Colon (tissue), 2 donors: Measurements from ENCODE around the gene EXOC6B.
A peak's percentile ranks its signal among the peaks of the same experiment; 100 is the strongest.
"Not testable (repeated sequence)": the region's sequence is repeated elsewhere in the genome, so short reads cannot be mapped to it uniquely, and the experiment has no call there.

Source experiments
- FAIRE-seq: peaks from 2 replicates; lab custom pipeline; 2012; peaks lifted over from hg19 to GRCh38; lab: Jason Lieb, UNC
- donor health status: control.
- donor health status: control.

The EXOC6B gene

DNA sequence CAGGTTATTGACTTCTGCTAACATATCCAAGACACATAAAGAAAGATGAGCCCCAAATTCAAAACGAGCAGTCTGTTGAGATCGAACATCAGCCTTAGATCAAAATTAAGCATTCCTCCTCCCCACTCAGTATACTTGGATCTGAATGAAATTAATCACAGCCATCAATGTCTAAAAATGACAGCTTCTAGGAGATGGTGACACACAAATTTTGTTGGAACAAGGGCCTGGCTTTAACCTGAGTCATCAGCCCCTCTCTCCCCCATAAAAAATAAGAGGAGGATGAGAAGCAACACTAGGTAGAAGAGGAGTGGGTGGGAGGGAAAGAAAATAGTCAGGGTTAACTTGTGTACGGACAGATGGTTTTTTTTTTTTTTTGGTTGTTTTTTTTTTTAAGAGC lies 223.1 kb downstream of the EXOC6B start:
- no peak for FAIRE-seq

DNA sequence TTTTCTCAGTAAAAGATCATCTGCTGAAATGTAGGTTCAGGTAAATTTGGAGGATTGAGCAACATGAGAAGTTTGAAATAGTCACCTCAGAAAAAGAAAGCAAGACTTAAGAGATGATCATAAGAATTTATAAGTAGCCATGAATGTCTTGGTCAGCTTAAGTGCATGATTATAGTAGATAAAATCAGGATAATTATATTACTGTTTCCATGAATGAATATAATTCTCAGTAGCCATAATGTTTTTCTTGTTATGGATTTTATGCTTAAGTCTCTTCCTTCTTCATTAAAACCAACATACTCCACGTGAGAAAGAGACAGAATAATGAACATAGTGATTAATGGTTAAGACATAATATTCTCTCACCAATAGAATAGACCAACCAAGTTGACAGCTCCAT lies 223.7 kb downstream of the EXOC6B start:
- no peak for FAIRE-seq

- FAIRE-seq = not testable (repeated sequence)
These were observed 242.0 kb downstream of the EXOC6B start for GRCh38 chr2:72583836-72584235.

GRCh38 chr2:72583376-72583775 lies 242.5 kb downstream of the EXOC6B start:
- no peak for FAIRE-seq

GRCh38 chr2:72581560-72582181 lies 244.2 kb downstream of the EXOC6B start:
- no peak for FAIRE-seq

DNA sequence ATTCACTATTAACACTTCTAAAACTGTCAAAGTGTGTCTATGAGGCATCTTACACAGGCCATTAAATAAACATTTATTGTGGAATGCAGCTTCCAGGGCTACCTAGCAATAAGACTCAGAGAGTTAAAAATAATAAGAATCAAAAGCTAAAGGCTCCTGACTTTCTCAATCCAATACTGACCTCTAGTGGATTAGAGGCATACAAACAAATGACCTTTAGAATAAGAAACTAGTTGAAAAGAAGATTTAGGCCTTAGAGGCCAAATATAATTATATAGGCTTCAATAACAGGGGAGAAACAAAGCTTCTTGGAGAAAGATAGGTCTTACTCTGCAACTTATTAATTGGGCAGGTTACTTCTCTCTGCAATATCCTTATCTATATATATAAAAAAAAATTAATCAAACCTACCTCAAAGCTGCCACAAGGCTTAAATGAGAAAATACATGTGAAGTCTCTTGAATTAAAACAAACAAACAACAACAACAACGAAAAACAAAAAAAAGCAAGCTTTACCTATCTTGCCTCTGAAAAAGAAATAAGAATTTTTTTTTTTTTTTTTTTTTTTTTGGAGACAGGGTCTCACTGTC lies 246.1 kb downstream of the EXOC6B start:
- peak; percentile 43 for FAIRE-seq

DNA sequence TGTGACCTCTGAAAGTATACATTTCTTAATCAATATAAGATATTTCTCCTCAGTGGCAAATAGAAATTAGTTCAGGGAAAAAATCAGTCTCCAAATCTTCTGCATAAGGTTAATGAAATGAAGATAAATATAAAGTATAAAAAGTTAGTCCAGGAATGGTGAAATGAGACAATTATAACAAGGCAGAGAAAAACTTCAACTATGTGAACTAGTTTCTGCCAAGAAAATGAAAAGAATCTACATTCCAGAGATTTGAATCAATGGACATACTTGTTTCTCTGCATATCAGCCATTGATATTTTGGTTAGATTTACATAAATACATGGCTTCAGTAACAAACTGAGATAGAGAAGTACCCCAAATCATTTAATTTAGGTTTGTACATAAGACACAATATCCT lies 249.0 kb downstream of the EXOC6B start:
- no peak for FAIRE-seq

DNA sequence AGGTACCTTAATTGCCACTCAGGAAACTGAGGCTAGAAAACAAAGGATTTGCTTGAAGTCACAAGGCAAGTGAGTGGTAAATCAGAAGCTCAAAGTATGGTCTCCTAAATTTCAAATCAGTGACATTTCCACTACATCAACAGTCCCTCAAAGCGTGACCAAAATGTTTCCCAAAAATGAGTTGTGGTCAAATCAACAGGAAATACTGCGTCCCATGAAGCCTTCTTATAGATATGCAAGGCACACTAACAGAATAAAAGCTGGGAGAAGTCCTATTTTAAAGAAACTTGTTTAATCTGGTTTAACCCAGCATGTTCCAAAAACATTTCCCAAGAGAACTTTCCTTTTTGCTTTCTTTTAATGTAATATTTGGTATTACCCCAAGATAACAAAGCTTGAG lies 249.4 kb downstream of the EXOC6B start:
- FAIRE-seq = no peak

DNA sequence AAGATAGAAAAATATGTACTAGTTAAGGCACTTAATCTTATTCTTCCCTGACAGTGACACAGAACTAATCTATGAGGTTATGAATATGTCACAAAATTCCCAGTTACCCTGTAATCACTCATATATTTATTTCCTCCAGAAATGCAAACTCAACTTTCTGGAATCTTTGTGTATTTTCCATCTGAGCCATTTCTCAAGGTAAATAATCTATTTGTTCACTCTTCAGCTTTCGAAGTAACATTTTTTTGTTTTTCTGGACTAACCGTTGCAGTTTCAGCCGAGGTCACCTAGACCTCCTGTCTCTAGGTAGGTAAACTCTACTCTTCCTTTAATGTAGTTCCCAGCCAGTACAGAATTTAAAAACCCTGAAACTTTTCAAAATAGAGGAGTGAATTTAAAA lies 250.9 kb downstream of the EXOC6B start:
- FAIRE-seq = no peak

GRCh38 chr2:72573232-72573631 lies 252.6 kb downstream of the EXOC6B start:
- no peak for FAIRE-seq

GRCh38 chr2:72572501-72572900 lies 253.3 kb downstream of the EXOC6B start:
- FAIRE-seq = no peak

- FAIRE-seq = no peak
These were observed 255.4 kb downstream of the EXOC6B start for GRCh38 chr2:72570413-72570812.

DNA sequence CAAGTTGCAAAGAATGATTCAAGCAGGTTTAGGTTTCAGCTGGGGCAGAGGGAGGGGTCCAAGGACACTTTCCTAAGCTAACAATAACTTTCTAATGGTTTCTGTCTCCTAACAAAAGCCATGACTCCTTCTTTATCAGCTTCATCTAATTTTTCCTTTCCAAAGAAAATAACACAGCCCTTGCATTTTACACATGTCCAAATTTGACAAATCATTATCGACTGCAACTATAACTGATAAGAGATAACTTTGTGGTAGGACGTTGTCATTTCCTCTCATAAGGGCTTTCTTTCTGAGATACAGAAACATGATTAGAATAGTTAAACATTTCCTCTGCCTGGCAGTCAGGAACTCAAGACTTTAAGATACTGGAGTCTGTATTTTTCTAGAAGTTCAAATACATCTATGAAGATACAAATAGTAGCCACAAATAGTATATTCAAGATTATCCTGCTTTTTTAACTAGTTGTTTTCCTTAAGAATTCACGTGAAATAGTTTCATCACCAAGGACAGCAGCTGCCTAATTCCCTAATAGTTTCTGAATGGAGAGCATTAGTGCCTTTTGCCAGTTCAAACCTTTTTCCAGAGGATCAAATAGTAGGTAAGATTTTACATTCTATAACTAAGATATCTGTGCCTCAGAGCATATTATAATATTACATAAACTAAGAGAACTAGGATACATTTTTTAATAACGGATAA lies 263.2 kb downstream of the EXOC6B start:
- no peak for FAIRE-seq

GRCh38 chr2:72561621-72562318 lies 264.1 kb downstream of the EXOC6B start:
- FAIRE-seq = no peak

GRCh38 chr2:72555943-72556342 lies 269.9 kb downstream of the EXOC6B start:
- FAIRE-seq = no peak

GRCh38 chr2:72555363-72555762 lies 270.5 kb downstream of the EXOC6B start:
- not testable (repeated sequence) for FAIRE-seq

- not testable (repeated sequence) for FAIRE-seq
These were observed 270.9 kb downstream of the EXOC6B start for GRCh38 chr2:72554910-72555309.

DNA sequence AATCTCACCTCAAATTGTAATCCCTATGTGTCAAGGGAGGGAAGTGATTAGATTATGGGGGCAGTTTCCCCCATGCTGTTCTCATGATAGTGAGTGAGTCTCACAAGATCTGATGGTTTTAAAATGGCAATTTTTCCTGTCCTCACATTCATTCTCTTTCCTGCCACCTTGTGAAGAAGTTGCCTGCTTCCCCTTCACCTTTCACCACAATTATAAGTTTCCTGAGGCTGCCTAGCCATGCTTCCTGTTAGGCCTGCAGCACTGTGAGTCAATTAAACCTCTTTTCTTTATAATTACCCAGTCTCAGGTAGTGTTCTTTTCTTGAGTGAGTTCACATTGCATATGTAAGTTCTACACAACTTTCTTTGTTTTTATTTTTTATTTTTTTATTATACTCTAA lies 271.5 kb downstream of the EXOC6B start:
- no peak for FAIRE-seq

- FAIRE-seq = no peak
These were observed 277.6 kb downstream of the EXOC6B start for GRCh38 chr2:72548081-72548764.

DNA sequence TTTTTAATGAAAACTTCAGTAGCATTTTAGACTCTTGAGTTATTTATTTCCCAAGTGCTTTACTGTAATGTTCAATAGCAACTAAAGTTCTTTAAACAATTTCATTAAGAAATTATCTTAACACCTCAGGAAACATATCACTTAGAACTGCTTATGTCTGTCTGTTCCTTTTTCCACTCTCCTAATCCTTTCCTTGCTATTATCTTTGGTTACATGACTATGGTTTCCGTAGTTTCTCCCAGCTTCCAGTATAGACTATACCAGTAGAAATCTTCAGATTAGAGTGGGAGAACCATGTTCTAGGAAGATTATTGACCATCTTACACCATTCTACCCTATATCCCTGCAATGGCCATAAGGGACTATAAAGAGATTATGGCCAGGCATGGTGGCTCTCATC lies 280.0 kb downstream of the EXOC6B start:
- FAIRE-seq = no peak

- FAIRE-seq = no peak
These were observed 281.3 kb downstream of the EXOC6B start for GRCh38 chr2:72544554-72544953.

GRCh38 chr2:72543497-72544216 lies 282.2 kb downstream of the EXOC6B start:
- no peak for FAIRE-seq
